HepG2 (cell line): ENCODE results near the gene ATF1. TPM values are rescaled to one million over a fixed set of nuclear protein-coding genes. Genes with fewer than 3 reads are reported as not detected.

ENCODE experiments used
- ATAC-seq: fragments of 200-7000 bp; cut with Tn5 transposase; 3 replicates; pipeline ENCODE4 v1.9.1; 2020; ENCODE audit warnings: mild to moderate bottlenecking, moderate library complexity
- BruUV-seq: library from RNA; stranded (reverse); fragments of 400-500 nt; replicated peaks from 2 replicates; lab custom pipeline; 2021; lab: Mats Ljungman, UMichigan
- CTCF ChIA-PET: fragments of 300-600 bp; formaldehyde crosslinking; extraction: SDS; loops from one replicate; lab custom pipeline; 2021; ENCODE audit warnings: low total read pairs, inconsistent platforms, low intra/inter-chr PET ratio; lab: Yijun Ruan, JAX
- POLR2A ChIA-PET: fragments of 350-600 bp; sonication (Branson Sonifier 250); formaldehyde crosslinking; loops from one replicate; lab custom pipeline; 2020; ENCODE audit warnings: antibody characterized with exemption, inconsistent platforms; lab: Yijun Ruan, JAX
- DNase-seq: peaks from one replicate; pipeline ENCODE4 v3.0.0-alpha.2; 2015; ENCODE audit warnings: low spot score
- FAIRE-seq: peaks from 3 replicates; lab custom pipeline; 2011; peaks lifted over from hg19 to GRCh38; lab: Jason Lieb, UNC
- H2AFZ ChIP-seq: one replicate; pipeline ENCODE4 v1.6.1; 2011; ENCODE audit warnings: low read length, inconsistent platforms
- H3K27ac ChIP-seq: fragments of 300-600 bp; 3 replicates; pipeline ENCODE4 v1.8.0; 2011; ENCODE audit warnings: mixed run types, mild to moderate bottlenecking, mixed read lengths, low read length, inconsistent platforms; ENCODE audit not compliant: insufficient read depth; ENCODE audit errors: extremely low read length
- H3K27me3 ChIP-seq, 2 experiments: fragments of 200-600 bp in 1 of 2; 2 replicates in 1 of 2; 3 replicates in 1 of 2; pipeline versions ENCODE4 v1.6.0 to v1.8.0; 2011; ENCODE audit warnings: low read length in 2 of 2, mild to moderate bottlenecking in 2 of 2, moderate library complexity in 2 of 2, inconsistent platforms in 1 of 2; ENCODE audit not compliant: insufficient read depth in 2 of 2, control insufficient read depth in 1 of 2
- H3K36me3 ChIP-seq, 2 experiments: fragments of 200-600 bp in 1 of 2; replicated peaks in 1 of 2; 2 replicates in 1 of 2; 3 replicates in 1 of 2; pipeline versions ENCODE4 v1.5.1 to v1.8.0; 2011; ENCODE audit warnings: low read length in 2 of 2, inconsistent platforms in 1 of 2; ENCODE audit not compliant: insufficient read depth in 2 of 2, control insufficient read depth in 1 of 2
- H3K4me1 ChIP-seq: 2 replicates; pipeline ENCODE4 v1.5.1; 2012; ENCODE audit warnings: low read length, inconsistent platforms; ENCODE audit not compliant: insufficient read depth
- H3K4me2 ChIP-seq: 2 replicates; pipeline ENCODE4 v1.6.0; 2011; ENCODE audit warnings: low read depth, low read length, inconsistent platforms
- H3K4me3 ChIP-seq, 3 experiments: fragments of 200-600 bp in 1 of 3; sonication (generic), shearing (Covaris generic) in 1 of 3; replicated peaks in 1 of 3; 2 replicates each; pipeline ENCODE4 v1.5.1; 2011 to 2016; ENCODE audit warnings: low read length in 3 of 3, inconsistent platforms in 2 of 3, low read depth in 2 of 3, mild to moderate bottlenecking in 2 of 3, control low read depth in 1 of 3, mixed read lengths in 1 of 3; ENCODE audit not compliant: insufficient read depth in 1 of 3
- H3K79me2 ChIP-seq: one replicate; pipeline ENCODE4 v1.6.1; 2011; ENCODE audit warnings: low read length, inconsistent platforms; ENCODE audit not compliant: insufficient read depth
- H3K9ac ChIP-seq: 2 replicates; pipeline ENCODE4 v1.6.0; 2011; ENCODE audit warnings: mild to moderate bottlenecking, low read depth, low read length, inconsistent platforms; ENCODE audit not compliant: insufficient read depth
- H3K9me3 ChIP-seq: 2 replicates; pipeline ENCODE4 v1.5.1; 2012; ENCODE audit warnings: mild to moderate bottlenecking, low read length
- H4K20me1 ChIP-seq: 2 replicates; pipeline ENCODE4 v1.6.0; 2011; ENCODE audit warnings: inconsistent platforms, mild to moderate bottlenecking, low read length, moderate library complexity; ENCODE audit not compliant: insufficient read depth
- CC2D1A ChIP-seq: sonication (generic); formaldehyde crosslinking; IDR thresholded peaks from 2 replicates; pipeline ENCODE4 v1.8.1; 2023; ENCODE audit warnings: mild to moderate bottlenecking, missing genetic modification reagents
- ELF1 ChIP-seq: sonication (generic); formaldehyde crosslinking; IDR thresholded peaks from 2 replicates; pipeline ENCODE4 v1.4.0; 2020; ENCODE audit warnings: missing genetic modification reagents
- FOSL1 ChIP-seq: sonication (generic); formaldehyde crosslinking; IDR thresholded peaks from 2 replicates; pipeline ENCODE4 v1.9.0; 2021; ENCODE audit warnings: missing genetic modification reagents, borderline replicate concordance
- HMGA1 ChIP-seq: sonication (generic); formaldehyde crosslinking; conservative IDR thresholded peaks from 2 replicates; pipeline ENCODE4 v1.4.0; 2020; ENCODE audit warnings: missing genetic modification reagents
- IKZF1 ChIP-seq: fragments of 450-650 bp; IDR thresholded peaks from 2 replicates; pipeline ENCODE4 v1.7.1; 2016
- JARID2 ChIP-seq: sonication (generic); formaldehyde crosslinking; IDR thresholded peaks from 2 replicates; pipeline ENCODE4 v1.8.1; 2023; ENCODE audit warnings: missing genetic modification reagents, inconsistent platforms; ENCODE audit not compliant: insufficient replicate concordance
- KLF9 ChIP-seq: IDR thresholded peaks from 2 replicates; pipeline ENCODE4 v1.6.1; 2016; ENCODE audit warnings: low read depth
- PATZ1 ChIP-seq: sonication (generic); formaldehyde crosslinking; IDR thresholded peaks from 2 replicates; pipeline ENCODE4 v1.4.0; 2020; ENCODE audit warnings: missing genetic modification reagents
- REPIN1 ChIP-seq: sonication (generic); formaldehyde crosslinking; IDR thresholded peaks from 2 replicates; pipeline ENCODE4 v1.8.0; 2022; ENCODE audit warnings: missing genetic modification reagents, low read depth, mild to moderate bottlenecking, borderline replicate concordance
- SP140L ChIP-seq: sonication (generic); formaldehyde crosslinking; IDR thresholded peaks from 2 replicates; pipeline ENCODE4 v1.4.0; 2020; ENCODE audit warnings: missing genetic modification reagents, borderline replicate concordance
- ZFP82 ChIP-seq: sonication (generic); formaldehyde crosslinking; IDR thresholded peaks from 2 replicates; pipeline ENCODE4 v1.5.1; 2020; ENCODE audit warnings: mild to moderate bottlenecking, missing genetic modification reagents, borderline replicate concordance
- ZNF260 ChIP-seq: sonication (generic); formaldehyde crosslinking; IDR thresholded peaks from 2 replicates; pipeline ENCODE4 v1.4.0; 2020; ENCODE audit warnings: missing genetic modification reagents, low read depth, mild to moderate bottlenecking, borderline replicate concordance
- ZNF382 ChIP-seq: sonication (generic); formaldehyde crosslinking; IDR thresholded peaks from 2 replicates; pipeline ENCODE4 v1.5.0; 2020; ENCODE audit warnings: missing genetic modification reagents, mild to moderate bottlenecking, borderline replicate concordance
- ZNF510 ChIP-seq: sonication (generic); formaldehyde crosslinking; IDR thresholded peaks from 2 replicates; pipeline ENCODE4 v1.4.0; 2020; ENCODE audit warnings: low read depth, mild to moderate bottlenecking, missing genetic modification reagents
- ZNF547 ChIP-seq: sonication (generic); formaldehyde crosslinking; IDR thresholded peaks from 2 replicates; pipeline ENCODE4 v1.5.1; 2020; ENCODE audit warnings: mild to moderate bottlenecking, missing genetic modification reagents
- ZNF7 ChIP-seq: IDR thresholded peaks from 2 replicates; pipeline ENCODE4 v1.6.1; 2016; ENCODE audit warnings: missing biosample characterization, missing genetic modification reagents
- ZNF788 ChIP-seq: sonication (generic); formaldehyde crosslinking; IDR thresholded peaks from 2 replicates; pipeline ENCODE4 v1.5.0; 2020; ENCODE audit warnings: mild to moderate bottlenecking, missing genetic modification reagents, borderline replicate concordance
- WGBS: methylation state at CpG from one replicate; pipeline ENCODE4 v1.1.6; 2017; ENCODE audit warnings: low lambda C conversion rate; 5-methylcytosine and 5-hydroxymethylcytosine counted together
- in situ Hi-C: cut with HindIII; loops from 2 replicates; pipeline ENCODE4 v1.10.0; 2017; ENCODE audit warnings: low pct_unique_long_range_greater_than_20kb; ENCODE audit not compliant: extremely low pct_ligation_motif_present
- intact Hi-C: fragments of 100-400 bp; cut with micrococcal nuclease; formaldehyde crosslinking; loops from one replicate; pipeline ENCODE4 v1.10.0; 2022; ENCODE audit not compliant: unreplicated experiment
- polyA plus RNA-seq, 8 experiments: library from polyadenylated mRNA; depleted of rRNA in 3 of 8; stranded (reverse) in 7 of 8; unstranded in 1 of 8; fragments of >200 nt; fragmentation: Illumina TruSeq in 4 of 8; extraction: Trizol in 4 of 8; gene quantifications; 2 replicates each; pipeline versions ENCODE4 v1.2.1 to v1.2.3, GENCODE V29; 2011 to 2016; ENCODE audit warnings: low read depth in 4 of 8, missing spikeins in 1 of 8, mixed read lengths in 1 of 8; ENCODE audit not compliant: insufficient read depth in 1 of 8
- total RNA-seq, 5 experiments: library from RNA; depleted of rRNA; stranded (reverse); fragments of >200 nt; fragmentation: Illumina TruSeq; extraction: Trizol; gene quantifications; 2 replicates each; pipeline ENCODE4 v1.2.3, GENCODE V29; 2016; ENCODE audit warnings: low read depth in 1 of 5

Gene ATF1
- total and polyA plus RNA-seq, 2 of the 13 experiments (the other 11 are each of a cell fraction or from before 2014, with no cell fraction given): 29.3 to 52.0 TPM

GRCh38 chr12:50778663-50779590, 15.0 kb downstream of the ATF1 start (continued):
- no peak for TF ChIP-seq KLF9 (CRISPR knock-in tag)
- peak; percentile 95 for TF ChIP-seq ZNF7 (CRISPR knock-in tag)
- TF ChIP-seq SP140L (CRISPR knock-in tag): no peak

GRCh38 chr12:50780013-50780412, 16.1 kb downstream of the ATF1 start:
- FAIRE-seq (no peak), ATAC-seq (no peak), DNase-seq (no peak)
- H3K4me1 ChIP-seq: peaks cover 12% of the 10 kb centered on the region
- H3K9me3 ChIP-seq: no peaks in the 10 kb centered on the region
- 92% methylated on average over 4 of the region's 4 CpGs for WGBS
- TF ChIP-seq PATZ1 (CRISPR knock-in tag) (no peak), ZNF547 (CRISPR knock-in tag) (no peak), IKZF1 (no peak), ZNF788 (no peak), ZFP82 (CRISPR knock-in tag) (no peak), REPIN1 (CRISPR knock-in tag) (no peak), ZNF510 (no peak), ZNF260 (CRISPR knock-in tag) (no peak), CC2D1A (no peak), HMGA1 (no peak), ZNF382 (CRISPR knock-in tag) (no peak), ELF1 (CRISPR knock-in tag) (no peak), JARID2 (CRISPR knock-in tag) (no peak), FOSL1 (CRISPR knock-in tag) (no peak)
- peaks cover 38% of the 10 kb centered on the region for H3K79me2 ChIP-seq
- no peak overlapping the region for H3K4me2 ChIP-seq
- intact Hi-C loops (no loop called here), in situ Hi-C loops (no loop called here)
- H3K4me3 ChIP-seq: no peak overlapping the region
- ChIA-PET POLR2A (no interaction called here), CTCF (no interaction called here)
- H3K27me3 ChIP-seq: no peaks in the 10 kb centered on the region
- no peak overlapping the region for H2AFZ ChIP-seq
- no peaks in the 10 kb centered on the region for H4K20me1 ChIP-seq
- no peak overlapping the region for H3K9ac ChIP-seq
- no peak overlapping the region for H3K27ac ChIP-seq
- H3K36me3 ChIP-seq: peaks cover 2 to 4% of the 10 kb centered on the region in 2 experiments; a peak in 2 of 5 replicates
- no TSS peak for BruUV-seq
